ENCODE measurements around the gene CYLD.

The CYLD gene

DNA sequence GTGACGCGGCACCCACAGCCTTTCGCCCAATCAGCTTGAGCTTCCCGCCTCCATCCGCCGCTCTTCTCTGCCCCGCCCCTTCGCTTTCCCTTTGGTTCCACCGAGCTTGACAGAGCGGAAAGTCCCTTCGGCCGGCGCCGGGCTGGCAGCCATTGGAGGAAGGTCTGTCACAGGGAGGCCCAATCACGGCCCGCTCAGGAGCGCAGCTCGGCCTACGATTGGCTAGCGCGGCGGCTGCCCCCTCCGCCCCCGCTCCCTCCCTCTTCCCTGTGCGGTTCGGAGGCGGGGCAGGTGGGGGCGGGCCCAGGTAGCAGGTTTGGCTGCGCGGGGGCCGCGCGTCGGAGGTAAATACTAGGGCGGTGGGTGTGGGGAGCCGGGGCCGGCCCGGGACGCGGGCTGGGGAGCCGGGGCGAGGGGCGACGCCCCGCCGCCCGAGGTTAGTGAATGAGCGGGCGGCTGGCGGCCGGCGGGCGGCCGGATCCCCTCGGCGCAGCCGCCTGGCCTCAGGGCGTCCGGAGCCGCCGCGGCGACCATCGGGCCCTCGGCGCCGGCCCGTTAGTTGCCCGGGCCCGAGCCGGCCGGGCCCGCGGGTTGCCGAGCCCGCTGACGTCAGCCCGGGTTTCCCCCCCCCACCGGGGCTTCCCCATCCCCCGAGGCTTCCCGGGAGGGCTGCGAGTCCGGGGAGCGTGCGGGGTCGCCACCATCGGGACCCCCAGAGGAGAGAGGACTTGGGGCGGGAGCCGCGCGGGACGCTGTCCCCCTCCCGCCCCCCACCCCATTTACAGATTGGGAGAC, at the start of gene CYLD:
Gene CYLD, plus strand, starts transcription at position 306 of the 795 bp plus-strand sequence. CDS start 7,613 bp downstream, outside the sequence.
- DNase-seq: peak; percentile 100

DNA sequence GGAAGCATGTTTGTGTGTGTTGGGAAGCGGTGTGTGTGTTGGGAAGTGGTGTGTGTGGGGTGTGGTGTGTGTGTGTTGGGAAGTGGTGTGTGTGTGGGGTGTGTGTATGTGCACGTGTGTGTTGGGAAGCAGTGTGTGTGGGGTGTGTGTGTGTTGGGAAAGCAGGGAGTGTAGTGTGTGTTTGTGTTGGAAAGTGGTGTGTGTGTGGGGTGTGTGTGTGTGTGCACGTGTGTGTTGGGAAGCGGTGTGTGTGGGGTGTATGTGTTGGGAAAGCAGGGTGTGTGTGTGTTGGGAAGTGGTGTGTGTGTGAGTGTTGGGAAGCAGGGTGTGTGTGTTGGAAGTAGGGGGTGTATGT, 49.3 kb upstream of the CYLD start:
- no peak for DNase-seq

DNA sequence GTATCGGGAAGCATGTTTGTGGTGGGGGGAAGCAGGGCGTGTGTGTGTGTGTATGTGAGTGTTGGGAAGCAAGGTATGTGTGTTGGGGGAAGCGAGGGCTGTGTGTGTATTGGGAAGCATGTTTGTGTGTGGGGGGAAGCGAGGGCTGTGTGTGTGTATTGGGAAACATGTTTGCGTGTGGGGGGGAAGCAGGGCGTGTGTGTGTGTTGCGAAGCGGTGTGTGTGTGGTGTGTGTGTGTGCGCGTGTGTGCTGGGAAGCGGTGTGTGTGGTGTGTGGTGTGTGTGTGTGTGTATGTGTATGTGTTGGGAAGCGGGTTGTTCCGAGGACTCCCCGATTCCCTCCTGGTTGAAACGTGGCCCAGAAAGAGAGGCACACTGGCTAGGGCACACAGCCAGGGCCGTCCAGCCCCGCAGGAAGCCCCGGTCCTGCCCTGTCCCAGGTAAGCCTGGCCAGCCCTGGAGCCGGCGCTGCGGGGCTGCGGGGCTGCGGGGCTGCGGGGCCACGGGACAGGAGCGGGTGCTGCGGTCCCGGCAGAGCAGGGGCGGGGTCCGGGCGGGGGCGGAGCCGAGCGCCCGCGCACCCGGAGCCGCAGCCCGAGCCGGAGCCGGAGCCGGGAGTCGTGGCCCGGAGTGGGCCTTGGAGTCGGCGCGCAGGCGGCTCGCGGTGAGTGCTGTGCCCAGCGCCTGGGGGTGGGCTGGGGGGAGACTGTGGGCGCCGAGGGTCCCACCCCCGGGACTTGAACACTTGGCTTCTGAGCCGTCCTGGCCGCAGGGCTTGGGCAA, 48.7 kb upstream of the CYLD start, which contains the start of gene NOD2:
Gene NOD2, plus strand, starts transcription at position 608 of the 783 bp plus-strand sequence. CDS start 5,890 bp downstream, outside the sequence.
- no peak for DNase-seq

DNA sequence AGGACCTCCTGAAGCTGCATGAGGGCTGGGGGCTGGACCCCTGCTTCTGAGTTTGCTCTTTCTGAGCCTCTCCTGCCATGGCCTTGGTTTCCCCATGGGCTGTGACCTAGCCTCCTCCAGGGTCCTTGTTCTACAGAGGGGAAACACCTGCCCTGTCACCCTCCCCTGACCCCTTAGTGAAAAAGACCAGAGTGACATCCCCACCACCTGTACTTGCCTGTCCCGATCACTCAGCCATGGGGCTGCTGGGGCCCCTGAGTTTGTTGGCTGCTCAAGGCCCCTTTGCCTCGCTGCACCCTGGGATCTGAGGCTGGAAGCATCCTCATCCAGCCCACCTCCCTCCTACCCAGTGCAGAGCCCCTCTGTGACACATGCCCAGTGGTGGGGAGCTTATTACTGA, 47.7 kb upstream of the CYLD start:
- DNase-seq: no peak

DNA sequence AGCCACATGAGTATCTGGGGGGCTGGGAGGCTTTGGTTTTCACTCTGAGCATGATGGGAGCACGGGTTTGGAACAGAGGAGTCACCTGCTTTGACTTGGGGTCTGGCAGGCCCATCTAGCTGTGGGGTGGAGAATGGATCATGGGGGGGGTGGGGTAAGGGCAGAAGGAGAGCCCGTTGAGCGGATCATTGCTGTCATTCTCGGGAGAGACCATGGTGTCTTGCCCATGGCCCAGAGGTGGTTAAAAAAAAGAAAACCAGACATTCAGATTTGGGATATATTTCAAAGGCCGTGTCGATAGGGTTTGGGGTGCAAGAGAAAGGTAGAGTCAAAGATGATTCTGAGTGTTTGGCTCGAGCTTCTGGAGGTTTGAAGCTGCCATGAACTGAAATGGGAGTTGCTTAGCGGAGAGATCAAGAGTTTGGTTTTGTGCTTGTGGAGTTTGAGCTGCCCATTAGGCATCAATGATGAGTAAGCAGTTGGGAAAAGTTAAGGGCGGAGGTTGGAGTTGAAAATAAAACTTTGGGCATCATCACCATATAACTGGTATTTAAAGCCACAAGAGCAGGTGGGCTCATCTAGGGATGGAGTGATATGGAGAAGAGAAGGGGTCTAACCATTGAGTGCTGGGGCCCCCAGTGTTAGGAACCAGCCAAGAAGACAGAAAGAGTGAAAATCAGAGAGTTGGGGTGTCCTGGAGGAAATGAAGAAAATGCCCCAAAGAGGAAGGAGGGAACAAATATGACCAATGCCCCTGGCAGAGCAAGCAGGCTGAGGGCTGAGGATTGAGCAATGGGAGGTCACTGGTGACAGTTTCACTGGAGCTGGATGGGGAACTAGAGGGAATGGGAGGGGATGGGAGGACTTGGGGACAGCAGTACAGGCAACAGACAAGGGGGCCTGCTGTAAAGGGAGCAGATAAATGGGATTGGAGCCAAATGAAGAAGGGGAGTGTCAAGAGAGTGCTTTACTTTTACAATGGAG, 46.6 kb upstream of the CYLD start:
- DNase-seq: no peak

DNA sequence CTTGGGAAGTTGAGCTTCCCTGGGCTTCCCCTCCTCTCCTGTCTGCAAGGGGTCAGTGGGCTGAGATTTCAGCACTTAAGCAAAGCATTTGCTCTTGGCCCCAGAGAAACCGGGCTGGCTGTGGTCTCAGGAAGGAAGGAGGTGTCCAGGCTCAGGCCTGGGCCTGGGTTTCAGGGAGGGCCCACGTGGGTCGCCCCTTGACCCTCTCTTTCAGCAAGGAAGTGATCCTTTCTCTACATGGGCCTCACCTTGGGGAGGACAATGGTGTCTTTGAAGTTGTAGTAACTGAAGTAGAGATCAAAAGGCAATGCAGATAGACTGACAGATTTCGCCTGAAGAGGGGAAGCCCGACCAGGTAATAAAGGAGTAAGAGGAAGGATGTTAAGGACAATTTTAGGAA, 45.8 kb upstream of the CYLD start:
- DNase-seq: no peak

DNA sequence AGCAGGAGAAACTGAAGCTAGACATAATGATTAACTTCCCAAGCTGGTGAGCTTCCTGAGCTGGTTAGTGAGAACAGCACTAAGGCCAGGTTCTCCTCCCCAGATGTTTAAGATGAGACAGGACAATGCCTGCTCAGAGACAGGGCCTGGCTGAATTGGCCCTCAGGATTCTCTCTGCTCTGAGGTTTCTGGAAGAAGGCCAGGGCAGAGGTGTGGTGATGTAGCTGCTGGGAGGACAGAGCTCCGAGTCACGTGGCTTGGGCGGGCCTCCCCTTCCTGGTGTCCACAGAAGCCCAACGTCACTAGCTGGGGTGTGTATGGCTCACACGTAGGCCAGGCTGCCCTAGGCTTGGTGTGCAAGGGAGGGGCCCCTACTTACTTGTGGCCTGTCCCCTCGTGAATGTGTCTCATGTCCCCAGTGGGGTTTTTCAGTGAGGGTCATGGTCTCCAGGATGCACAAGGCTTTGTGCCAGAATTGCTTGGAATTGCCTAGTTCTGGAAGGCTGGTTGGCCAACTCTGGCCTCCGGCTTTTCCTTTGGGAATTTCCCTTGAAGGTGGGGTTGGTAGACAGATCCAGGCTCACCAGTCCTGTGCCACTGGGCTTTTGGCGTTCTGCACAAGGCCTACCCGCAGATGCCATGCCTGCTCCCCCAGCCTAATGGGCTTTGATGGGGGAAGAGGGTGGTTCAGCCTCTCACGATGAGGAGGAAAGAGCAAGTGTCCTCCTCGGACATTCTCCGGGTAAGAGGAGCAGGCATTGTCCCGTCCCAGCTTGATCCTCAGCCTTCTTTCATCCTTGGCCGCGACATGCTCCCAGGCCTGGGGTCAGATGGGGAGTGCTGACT, 45.1 kb upstream of the CYLD start:
- DNase-seq: no peak

DNA sequence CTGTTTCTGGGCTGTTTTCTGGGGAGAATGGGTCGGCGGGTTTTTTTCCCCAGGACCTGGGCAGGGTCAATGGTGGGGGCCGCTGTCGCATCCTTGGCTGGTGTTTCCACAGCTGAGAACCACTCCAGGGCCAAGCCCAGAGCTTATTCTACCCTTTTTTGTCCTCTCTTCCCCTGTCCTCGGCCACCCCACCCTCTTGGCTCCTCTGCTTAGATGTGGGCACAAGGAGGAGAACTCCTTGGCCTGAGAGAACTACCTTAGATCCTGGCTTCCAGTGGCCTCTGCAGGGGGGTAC, 44.5 kb upstream of the CYLD start:
- DNase-seq: no peak

DNA sequence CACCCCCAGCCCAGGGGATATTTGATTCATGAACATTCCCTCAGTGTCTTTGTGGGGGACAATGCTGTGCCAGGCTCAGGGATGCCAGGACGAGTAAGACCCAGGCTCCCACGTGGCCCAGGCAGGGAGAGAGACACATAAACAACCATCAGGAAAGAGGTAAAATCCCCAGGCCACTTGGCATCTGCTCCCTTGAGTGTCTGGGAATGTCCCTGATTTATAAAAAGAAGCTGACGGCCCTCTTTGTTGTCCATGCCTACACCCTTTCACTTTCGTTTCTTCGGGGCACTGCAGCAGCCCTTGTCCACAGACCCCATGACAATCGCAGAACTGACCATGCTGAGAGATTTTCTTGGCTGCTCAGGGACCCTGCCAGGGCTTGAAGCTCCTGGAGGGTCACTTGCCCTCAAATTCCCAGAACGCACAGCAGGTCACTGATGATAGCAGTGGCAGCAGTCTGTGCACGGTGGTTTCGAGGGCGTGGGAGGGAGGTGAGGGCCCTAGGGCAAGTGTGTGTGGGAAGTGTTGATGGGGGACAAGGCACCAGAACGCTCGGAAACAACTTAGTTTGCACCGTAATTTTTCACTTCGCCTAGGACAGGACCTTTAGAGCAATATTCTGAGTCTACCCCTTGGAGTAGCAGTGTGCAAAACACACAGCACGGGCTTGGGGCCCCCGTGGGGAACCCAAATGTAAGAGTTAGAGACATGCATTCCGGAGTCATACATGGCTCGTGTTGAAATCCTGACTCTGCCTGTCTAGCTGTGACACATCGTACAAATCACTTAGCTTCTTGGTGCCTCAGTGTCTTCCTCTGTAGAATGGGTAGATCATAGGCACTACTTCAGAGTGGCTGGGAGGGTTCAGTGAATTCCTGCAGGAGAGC, 43.8 kb upstream of the CYLD start:
- no peak for DNase-seq

DNA sequence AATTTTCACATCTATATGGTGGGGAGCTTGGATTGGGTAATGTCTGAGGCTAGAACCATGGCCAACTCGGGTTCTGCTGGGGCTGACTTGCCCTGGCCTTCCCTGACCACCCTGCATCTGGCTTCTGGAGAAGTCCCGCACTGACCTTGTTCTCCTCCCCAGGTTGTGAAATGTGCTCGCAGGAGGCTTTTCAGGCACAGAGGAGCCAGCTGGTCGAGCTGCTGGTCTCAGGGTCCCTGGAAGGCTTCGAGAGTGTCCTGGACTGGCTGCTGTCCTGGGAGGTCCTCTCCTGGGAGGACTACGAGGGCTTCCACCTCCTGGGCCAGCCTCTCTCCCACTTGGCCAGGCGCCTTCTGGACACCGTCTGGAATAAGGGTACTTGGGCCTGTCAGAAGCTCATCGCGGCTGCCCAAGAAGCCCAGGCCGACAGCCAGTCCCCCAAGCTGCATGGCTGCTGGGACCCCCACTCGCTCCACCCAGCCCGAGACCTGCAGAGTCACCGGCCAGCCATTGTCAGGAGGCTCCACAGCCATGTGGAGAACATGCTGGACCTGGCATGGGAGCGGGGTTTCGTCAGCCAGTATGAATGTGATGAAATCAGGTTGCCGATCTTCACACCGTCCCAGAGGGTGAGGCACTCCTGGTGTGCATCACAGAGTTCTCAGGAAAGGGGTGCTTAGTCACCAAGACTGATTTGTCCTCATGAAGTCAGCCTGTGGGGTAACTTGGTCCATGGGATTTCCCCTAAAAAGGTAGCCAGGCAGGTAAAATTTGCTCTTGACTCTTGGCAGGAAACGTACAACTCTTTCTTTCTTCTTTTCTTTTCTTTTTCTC, 42.3 kb upstream of the CYLD start:
- DNase-seq: no peak

DNA sequence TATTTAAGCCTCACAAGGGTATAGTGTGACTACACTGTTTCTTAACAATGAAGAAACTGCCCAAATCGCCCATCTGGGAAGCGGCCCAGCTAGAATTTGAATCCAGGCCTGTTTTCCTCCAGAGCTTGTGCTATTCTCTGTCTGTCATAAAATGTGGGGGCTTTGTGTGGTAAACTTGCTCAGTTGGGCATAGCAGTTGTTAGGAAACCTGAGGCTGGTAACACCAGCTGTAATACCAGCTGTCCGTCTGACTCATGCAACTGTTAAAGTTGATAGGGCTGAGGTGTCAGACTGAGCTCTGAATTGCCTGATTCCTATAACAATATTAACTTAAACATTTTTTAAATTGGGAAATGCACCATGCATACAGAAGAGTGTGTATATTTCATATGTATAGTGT, 39.2 kb upstream of the CYLD start:
- no peak for DNase-seq

DNA sequence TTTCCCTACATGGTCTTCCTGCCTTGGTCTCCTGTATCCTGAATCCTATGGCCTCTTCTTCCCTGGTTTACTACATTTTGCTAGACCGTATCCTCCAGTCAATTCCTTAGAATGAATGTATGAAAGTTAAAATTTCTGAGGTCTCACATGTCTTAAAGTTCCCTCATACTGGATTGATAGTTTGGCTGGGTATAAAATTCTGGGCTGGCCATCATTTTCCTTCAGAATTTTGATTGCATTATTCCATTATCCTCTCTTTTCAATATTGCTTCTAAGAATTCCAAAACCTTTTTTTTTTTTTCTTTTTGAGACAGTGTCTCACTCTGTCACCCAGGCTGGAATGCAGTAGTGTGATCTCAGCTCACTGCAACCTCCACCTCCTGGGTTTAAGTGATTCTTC, 37.6 kb upstream of the CYLD start:
- DNase-seq: no peak

DNA sequence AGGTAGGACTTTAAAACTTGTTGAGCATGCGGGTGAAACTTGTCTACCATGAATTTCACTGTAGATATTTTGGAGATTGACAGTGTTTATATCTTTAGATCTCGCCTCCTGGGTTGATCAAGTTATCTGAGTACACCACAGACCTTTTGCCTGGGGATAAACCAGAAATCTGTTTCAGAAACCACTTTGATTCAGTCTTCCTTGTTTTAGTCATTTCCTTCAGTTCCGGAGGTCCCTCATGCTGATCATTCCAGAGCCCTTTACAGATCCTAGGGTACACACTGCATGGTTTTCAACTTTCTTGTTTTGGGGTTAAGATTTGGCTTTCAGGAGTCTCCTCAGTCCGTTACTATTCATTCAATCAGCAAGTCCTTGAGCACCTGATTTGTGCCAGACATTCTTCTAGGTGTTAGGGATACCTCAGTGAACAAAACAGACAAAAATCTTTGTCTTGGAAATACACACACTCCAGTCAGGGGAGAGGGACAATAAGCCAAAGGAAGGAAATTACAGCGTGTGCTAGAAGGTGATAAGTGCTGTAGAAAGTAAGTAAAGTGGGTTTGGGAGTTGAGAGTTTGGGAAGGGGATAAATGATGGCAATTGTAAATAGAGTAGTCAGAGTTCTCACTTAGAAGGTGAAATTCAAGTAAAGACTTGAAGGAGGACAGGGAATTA, 36.3 kb upstream of the CYLD start:
- no peak for DNase-seq

DNA sequence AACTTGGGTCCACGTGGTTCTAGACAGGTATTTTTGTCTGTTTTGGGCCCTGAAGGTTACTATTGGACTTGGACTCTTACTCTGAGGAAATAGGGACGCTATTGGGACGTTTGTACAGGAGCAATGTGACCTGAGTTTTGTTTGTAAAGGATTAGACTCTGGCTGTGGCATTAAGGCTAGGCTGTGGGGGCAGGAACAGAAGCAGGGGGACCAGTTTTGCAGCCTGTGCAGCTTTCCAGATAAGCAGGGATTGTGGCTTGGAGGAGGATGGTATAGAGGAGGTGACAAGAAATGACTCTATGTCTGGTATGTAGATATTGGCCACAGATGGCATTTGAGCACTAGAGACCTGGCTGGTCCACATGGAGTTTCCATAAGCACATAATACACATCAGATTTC, 35.6 kb upstream of the CYLD start:
- no peak for DNase-seq

DNA sequence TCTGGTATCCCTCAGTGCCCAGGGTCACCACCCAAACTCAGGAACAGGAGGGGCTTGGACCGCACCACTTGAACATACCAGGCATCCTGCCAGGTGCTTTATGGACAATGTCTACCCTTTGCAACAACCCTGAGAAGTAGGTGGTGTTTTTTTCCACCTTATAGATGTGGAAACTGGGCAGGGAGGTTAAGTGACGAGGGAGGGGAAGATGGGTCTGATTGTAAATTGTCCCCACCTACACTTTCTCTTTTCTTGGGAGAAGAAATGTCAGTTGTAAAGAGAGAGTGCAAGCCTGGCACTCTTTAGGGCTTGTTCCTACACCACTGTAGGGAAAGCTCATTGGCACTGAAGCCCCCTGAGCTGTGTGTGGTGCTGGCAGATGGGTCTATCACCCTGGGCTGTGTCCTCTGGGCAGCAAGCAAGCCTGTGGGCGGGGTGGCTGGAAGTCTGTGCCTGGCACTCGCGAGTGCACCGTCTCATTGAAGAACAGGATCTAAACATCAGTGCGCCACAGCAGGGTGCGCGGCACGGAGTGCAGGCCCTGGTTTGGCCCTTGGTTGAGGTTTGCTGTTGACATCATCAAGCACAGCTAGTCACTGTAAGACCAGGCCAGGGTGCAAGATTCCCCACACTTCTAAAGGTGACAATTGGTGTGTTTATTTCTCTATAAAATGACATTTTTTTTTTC, 33.4 kb upstream of the CYLD start:
- DNase-seq: no peak

DNA sequence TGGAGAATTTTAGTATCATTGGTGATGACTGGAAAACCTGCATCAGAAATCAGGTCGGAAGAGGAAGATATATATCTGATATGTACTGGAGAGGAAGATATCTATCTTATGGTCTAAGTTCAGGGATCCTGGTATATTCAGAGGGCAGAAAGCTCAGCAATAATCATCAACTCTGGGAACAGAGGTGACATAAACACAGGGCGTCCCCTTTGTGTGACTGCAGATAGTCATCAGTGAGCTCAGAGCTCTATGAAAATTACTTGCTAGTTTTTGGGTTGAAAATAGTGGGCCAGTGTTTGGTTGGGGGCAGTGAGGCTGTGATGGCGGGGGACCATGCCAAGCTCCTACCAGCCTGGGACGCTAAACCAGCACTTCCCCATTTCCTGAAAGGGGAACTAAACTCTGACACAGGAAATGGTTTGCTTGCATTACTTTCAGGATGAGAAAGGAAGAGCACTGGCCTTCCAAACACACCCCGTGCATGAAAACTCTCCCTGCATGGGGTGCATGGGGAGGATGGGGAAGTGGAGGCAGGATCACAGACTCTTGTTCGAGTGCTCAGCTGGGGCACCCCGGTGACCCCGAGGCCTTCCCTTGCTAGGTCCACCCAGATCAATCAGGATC, 32.7 kb upstream of the CYLD start:
- no peak for DNase-seq

DNA sequence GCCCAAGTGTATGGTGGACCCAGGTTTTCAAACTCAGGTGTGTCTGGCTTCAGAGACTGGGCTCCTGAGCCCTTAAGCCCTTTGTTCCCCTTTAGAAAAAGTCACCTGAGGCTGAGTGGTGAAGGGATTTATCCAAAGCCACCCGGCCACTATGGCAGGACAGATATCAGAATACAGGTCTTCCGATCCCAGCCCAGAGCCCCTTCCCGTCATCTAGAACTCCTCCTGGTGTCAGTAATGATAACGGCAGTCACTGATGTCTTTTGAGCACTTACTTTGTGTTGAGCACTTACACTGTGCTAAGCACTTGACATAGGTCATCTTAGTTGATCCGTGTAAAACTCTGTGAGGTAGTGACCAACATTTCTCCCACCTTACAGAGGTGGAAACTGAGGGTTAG, 31.9 kb upstream of the CYLD start:
- DNase-seq: no peak

DNA sequence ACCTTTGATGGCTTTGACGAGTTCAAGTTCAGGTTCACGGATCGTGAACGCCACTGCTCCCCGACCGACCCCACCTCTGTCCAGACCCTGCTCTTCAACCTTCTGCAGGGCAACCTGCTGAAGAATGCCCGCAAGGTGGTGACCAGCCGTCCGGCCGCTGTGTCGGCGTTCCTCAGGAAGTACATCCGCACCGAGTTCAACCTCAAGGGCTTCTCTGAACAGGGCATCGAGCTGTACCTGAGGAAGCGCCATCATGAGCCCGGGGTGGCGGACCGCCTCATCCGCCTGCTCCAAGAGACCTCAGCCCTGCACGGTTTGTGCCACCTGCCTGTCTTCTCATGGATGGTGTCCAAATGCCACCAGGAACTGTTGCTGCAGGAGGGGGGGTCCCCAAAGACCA, 30.8 kb upstream of the CYLD start:
- DNase-seq: no peak

Data from islet precursor cell (in vitro differentiated cells).